ENCODE measurements around the gene RPS6KB2. TPM values are rescaled to one million over a fixed set of nuclear protein-coding genes. Genes with fewer than 3 reads are reported as not detected.

The RPS6KB2 gene
- total and polyA plus RNA-seq, 9 of the 15 experiments (the other 6 are each of a cell fraction or from before 2014, with no cell fraction given), result 0.42 to 122 (median 82.6) TPM

- TF ChIP-seq REST (IDR thresholded peaks at IDR 0.05; ENCODE audit: borderline replicate concordance), result 0 out of 2 replicates have a peak, but pooled peaks have one; percentile 9
- no peak for TF ChIP-seq REST (CRISPR knock-in tag; IDR thresholded peaks at IDR 0.05; ENCODE audit: low read depth)
- no peak for TF ChIP-seq ZHX1 (conservative IDR thresholded peaks at IDR 0.05; ENCODE audit: low read length)
- peak; percentile 39 for TF ChIP-seq EP300 (IDR thresholded peaks at IDR 0.05; ENCODE audit: low read length)
- peak; percentile 60 for TF ChIP-seq NR2C1 (IDR thresholded peaks at IDR 0.05)
- TF ChIP-seq NR2C1 (tag; IDR thresholded peaks at IDR 0.05), result peak; percentile 66
- TF ChIP-seq THRAP3 (IDR thresholded peaks at IDR 0.05; ENCODE audit: borderline replicate concordance), result 0 out of 2 replicates have a peak, but pooled peaks have one; percentile 34
- TF ChIP-seq MYNN (IDR thresholded peaks at IDR 0.05), result peak; percentile 47; the same call in 1 of the 2 replicates
- no peak for TF ChIP-seq MYNN (CRISPR knock-in tag; IDR thresholded peaks at IDR 0.05)
- peak; percentile 18 to 50 for TF ChIP-seq E2F6 (IDR thresholded peaks at IDR 0.05; ENCODE audit: borderline replicate concordance in 1 of 2, extremely low read depth in 1 of 2, insufficient read depth in 1 of 2, insufficient read length in 1 of 2, low read depth in 1 of 2, low read length in 1 of 2, poor library complexity in 1 of 2, severe bottlenecking in 1 of 2)
- TF ChIP-seq MTA3 (IDR thresholded peaks at IDR 0.05; ENCODE audit: borderline replicate concordance), result 0 out of 2 replicates have a peak, but pooled peaks have one; percentile 21
- peak in 1 of 2 experiments; percentile 82; a peak in 2 of 4 replicates for TF ChIP-seq RCOR1 (IDR thresholded peaks at IDR 0.05; ENCODE audit: borderline replicate concordance in 1 of 2, low read depth in 2 of 2, low read length in 2 of 2)
- peak; percentile 71 for TF ChIP-seq CBFA2T3 (IDR thresholded peaks at IDR 0.05)
- TF ChIP-seq MNT (conservative IDR thresholded peaks at IDR 0.05), result peak in 1 of 2 experiments; percentile 62; a peak in 2 of 4 replicates
These were observed 8.3 kb downstream of the RPS6KB2 start (continued) for GRCh38 chr11:67436459-67437081.

All from K562 (cell line).